ENCODE results near the gene NDUFC1.
A peak's percentile ranks its signal among the peaks of the same experiment; 100 is the strongest.

DNA sequence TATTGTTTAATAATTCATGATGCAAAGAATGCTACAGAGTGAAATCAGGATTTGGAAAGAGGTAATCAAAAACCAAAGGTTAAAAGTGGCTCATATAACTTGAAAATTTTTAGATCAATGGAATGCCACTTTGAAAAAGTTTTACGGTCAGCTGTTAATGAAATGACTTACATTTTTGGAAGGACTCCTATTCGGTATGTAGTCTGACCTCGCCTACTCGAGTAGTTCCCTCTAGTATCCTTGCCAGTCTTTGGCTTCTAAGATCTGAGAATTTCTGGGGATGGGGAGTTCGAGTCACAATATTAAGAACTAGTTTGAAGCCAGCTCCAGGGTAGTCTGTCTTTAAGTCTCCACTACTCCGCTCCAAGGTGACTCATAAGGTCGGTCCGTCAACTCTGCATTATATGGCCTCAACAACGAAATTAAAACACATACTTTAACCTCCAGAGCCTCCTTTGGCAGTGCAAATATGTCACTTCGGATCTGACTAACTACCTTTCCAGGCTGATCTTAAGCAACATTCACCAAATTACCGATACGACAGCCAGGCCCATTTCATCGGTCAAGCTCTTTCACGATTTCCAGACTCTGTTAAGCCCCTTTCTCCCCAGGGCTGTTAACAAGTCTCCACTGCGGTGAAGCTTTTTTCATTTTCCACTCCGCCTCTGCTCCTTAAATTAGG, 1.7 kb downstream of the NDUFC1 start:
- TF ChIP-seq CTCF (conservative IDR thresholded peaks at IDR 0.05; ENCODE audit: low read depth, low read length) (no peak), RAD21 (IDR thresholded peaks at IDR 0.05; ENCODE audit: low read length) (no peak), RFX5 (IDR thresholded peaks at IDR 0.05; ENCODE audit: low read depth, low read length) (no peak), POLR2A (IDR thresholded peaks at IDR 0.05; ENCODE audit: low read depth, low read length) (no peak), BHLHE40 (IDR thresholded peaks at IDR 0.05; ENCODE audit: low read depth, low read length) (no peak), CEBPB (IDR thresholded peaks at IDR 0.05; ENCODE audit: low read depth, low read length) (peak; percentile 21; the same call in 1 of the 2 replicates), MAFK (IDR thresholded peaks at IDR 0.05; ENCODE audit: low read depth, low read length) (no peak)

All from IMR-90 (cell line).